ENCODE measurements around the gene ARAP1. TPM values are rescaled to one million over a fixed set of nuclear protein-coding genes. Genes with fewer than 3 reads are reported as not detected.

The ARAP1 gene
- total and polyA plus RNA-seq, 10 donors: 76.7 to 365 (median 270) TPM

- Histone ChIP-seq H3K9me3 (peaks cover 0 to 6% (median 0%) of the 10 kb centered on the region in 8 donors), H3K27ac (peak overlapping the region in 6 of 8 donors; percentile 11 to 66 (median 35)), H3K4me3 (no peak overlapping the region), H3K27me3 (replicated peaks in 1 of 7) (no peaks in the 10 kb centered on the region), H3K4me1 (peaks cover 2 to 95% (median 57%) of the 10 kb centered on the region in 6 donors), H3K36me3 (peaks cover 0 to 77% (median 24%) of the 10 kb centered on the region in 6 donors)
- TF ChIP-seq POLR2A (IDR thresholded peaks at IDR 0.05) (no peak), POLR2AphosphoS5 (IDR thresholded peaks at IDR 0.05) (no peak)
- TF ChIP-seq, protein P1, sequence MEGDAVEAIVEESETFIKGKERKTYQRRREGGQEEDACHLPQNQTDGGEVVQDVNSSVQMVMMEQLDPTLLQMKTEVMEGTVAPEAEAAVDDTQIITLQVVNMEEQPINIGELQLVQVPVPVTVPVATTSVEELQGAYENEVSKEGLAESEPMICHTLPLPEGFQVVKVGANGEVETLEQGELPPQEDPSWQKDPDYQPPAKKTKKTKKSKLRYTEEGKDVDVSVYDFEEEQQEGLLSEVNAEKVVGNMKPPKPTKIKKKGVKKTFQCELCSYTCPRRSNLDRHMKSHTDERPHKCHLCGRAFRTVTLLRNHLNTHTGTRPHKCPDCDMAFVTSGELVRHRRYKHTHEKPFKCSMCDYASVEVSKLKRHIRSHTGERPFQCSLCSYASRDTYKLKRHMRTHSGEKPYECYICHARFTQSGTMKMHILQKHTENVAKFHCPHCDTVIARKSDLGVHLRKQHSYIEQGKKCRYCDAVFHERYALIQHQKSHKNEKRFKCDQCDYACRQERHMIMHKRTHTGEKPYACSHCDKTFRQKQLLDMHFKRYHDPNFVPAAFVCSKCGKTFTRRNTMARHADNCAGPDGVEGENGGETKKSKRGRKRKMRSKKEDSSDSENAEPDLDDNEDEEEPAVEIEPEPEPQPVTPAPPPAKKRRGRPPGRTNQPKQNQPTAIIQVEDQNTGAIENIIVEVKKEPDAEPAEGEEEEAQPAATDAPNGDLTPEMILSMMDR (IDR thresholded peaks at IDR 0.05 in 8 of 11, conservative IDR thresholded peaks at IDR 0.05 in 3 of 11): no peak
- intact Hi-C loops (cut with DNase I; ENCODE audit: low total_unique reads): no loop called here
- WGBS, 5 donors: 49 to 77% (median 67%) methylated on average over 2 of the region's 2 CpGs
- DNase-seq: no peak
Observed at GRCh38 chr11:72730737-72731136, 21.5 kb downstream of the ARAP1 start.

DNA sequence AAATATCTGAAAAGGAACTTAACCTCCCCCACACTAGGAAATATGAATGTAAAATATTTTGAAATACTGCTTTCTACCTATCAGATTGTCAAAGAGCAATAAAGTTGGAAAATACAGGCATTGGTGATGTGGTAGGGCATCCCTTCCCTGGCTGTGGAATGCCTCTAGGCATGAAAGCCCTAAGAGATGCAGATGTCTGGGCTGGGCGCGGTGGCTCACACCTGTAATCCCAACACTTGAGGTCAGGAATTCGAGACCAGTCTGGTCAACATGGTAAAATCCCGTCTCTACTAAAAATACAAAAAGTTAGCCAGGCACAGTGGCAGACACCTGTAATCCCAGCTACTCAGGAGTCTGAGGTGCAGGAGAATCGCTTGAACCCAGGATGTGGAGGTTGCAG is 22.0 kb downstream of the ARAP1 start:
- 87 to 98% (median 94%) methylated on average over 5 of the region's 5 CpGs for WGBS, 5 donors
- H3K4me3 ChIP-seq: no peak overlapping the region
- peak overlapping the region in 3 of 8 donors; percentile 44 to 66 (median 46) for H3K27ac ChIP-seq
- H3K36me3 ChIP-seq: peaks cover 0 to 82% (median 25%) of the 10 kb centered on the region in 6 donors
- intact Hi-C loops (cut with DNase I; ENCODE audit: low total_unique reads): no loop called here
- DNase-seq: no peak
- H3K27me3 ChIP-seq (replicated peaks in 1 of 7): no peaks in the 10 kb centered on the region
- no peak for TF ChIP-seq POLR2AphosphoS5 (IDR thresholded peaks at IDR 0.05)
- no peak for TF ChIP-seq POLR2A (IDR thresholded peaks at IDR 0.05)
- TF ChIP-seq, protein P1 (IDR thresholded peaks at IDR 0.05 in 8 of 11, conservative IDR thresholded peaks at IDR 0.05 in 3 of 11): no peak
- peaks cover 3 to 95% (median 58%) of the 10 kb centered on the region in 6 donors for H3K4me1 ChIP-seq
- peaks cover 0 to 6% (median 0%) of the 10 kb centered on the region in 8 donors for H3K9me3 ChIP-seq

GRCh38 chr11:72727521-72727920 is 24.7 kb downstream of the ARAP1 start:
- Histone ChIP-seq H3K36me3 (peaks cover 0 to 91% (median 28%) of the 10 kb centered on the region in 6 donors), H3K4me1 (peaks cover 18 to 95% (median 61%) of the 10 kb centered on the region in 6 donors), H3K9me3 (peaks cover 0 to 6% (median 0%) of the 10 kb centered on the region in 8 donors), H3K4me3 (no peak overlapping the region), H3K27ac (peak overlapping the region in 3 of 8 donors; percentile 8 to 97 (median 59)), H3K27me3 (replicated peaks in 1 of 7) (no peaks in the 10 kb centered on the region)
- DNase-seq: no peak
- intact Hi-C loops (cut with DNase I; ENCODE audit: low total_unique reads): loop anchor here (5.0 to 10.0 kb wide), 2 partner anchors 65 to 447 kb away; partner anchors contain the start of gene STARD10
- 47 to 68% (median 59%) methylated on average over 4 of the region's 4 CpGs for WGBS, 5 donors
- TF ChIP-seq, protein P1 (IDR thresholded peaks at IDR 0.05 in 8 of 11, conservative IDR thresholded peaks at IDR 0.05 in 3 of 11): no peak

- WGBS, 5 donors: 93 to 97% (median 93%) methylated on average over 37 to 40 of the region's 40 CpGs
- TF ChIP-seq, protein P1 (IDR thresholded peaks at IDR 0.05 in 8 of 11, conservative IDR thresholded peaks at IDR 0.05 in 3 of 11): no peak
- TF ChIP-seq POLR2AphosphoS5 (IDR thresholded peaks at IDR 0.05) (no peak), POLR2A (IDR thresholded peaks at IDR 0.05) (no peak)
- peaks cover 20 to 100% (median 67%) of the 10 kb centered on the region in 6 donors for H3K4me1 ChIP-seq
- no peaks in the 10 kb centered on the region for H3K27me3 ChIP-seq (replicated peaks in 1 of 7)
- DNase-seq: peak; percentile 79
- H3K27ac ChIP-seq: peak overlapping the region in 3 of 8 donors; percentile 92 to 97 (median 93)
- no peak overlapping the region for H3K4me3 ChIP-seq
- intact Hi-C loops (cut with DNase I; ENCODE audit: low total_unique reads): loop anchor here (5.0 to 10.0 kb wide), 2 partner anchors 66 to 448 kb away; partner anchors contain the start of gene STARD10
- peaks cover 0 to 4% (median 0%) of the 10 kb centered on the region in 8 donors for H3K9me3 ChIP-seq
- peaks cover 0 to 84% (median 26%) of the 10 kb centered on the region in 6 donors for H3K36me3 ChIP-seq
Observed at GRCh38 chr11:72726266-72727220, 25.7 kb downstream of the ARAP1 start.

All from spleen (tissue), 11 donors.